ENCODE data around the gene TGFB3. TPM values are rescaled to one million over a fixed set of nuclear protein-coding genes. Genes with fewer than 3 reads are reported as not detected.

The TGFB3 gene
- total and polyA plus RNA-seq, 2 donors (not counting 1 experiment from before 2014, with no cell fraction given): 7.0 to 9.4 TPM

DNA sequence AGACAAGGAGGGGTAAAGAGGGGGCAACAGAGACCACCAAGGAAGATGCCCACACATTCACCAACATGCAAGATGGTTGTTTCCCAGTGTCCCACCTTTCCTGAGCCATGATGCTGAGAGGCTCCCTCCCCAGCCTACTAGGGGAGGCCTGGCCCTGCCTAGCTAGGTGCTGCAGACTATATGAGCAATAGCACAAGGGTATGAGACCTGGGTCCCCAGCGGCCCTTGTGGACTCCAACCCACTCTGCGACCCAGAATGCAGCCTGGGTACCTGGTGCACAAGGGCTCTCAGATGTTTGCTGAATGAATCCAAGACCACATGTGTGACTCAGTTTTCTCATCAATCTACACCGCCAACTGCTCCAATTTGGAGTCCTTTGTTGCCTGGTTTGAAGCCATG lies 13.9 kb downstream of the TGFB3 start:
- Mint-ChIP-seq H3K9me3 (ENCODE audit: insufficient read depth) (no peaks in the 10 kb centered on the region), H3K27ac (no peak overlapping the region), H3K4me3 (no peak overlapping the region), H3K27me3 (no peaks in the 10 kb centered on the region), H3K4me1 (peaks cover 10% of the 10 kb centered on the region)
- H2AFZ ChIP-seq (ENCODE audit: insufficient read depth, low read depth, low read length, poor library complexity, severe bottlenecking): no peak overlapping the region
- H3K79me2 ChIP-seq (ENCODE audit: control insufficient read depth, insufficient read depth, low read length): no peaks in the 10 kb centered on the region
- no peak for DNase-seq
- no peak overlapping the region for H3K4me2 ChIP-seq (replicated peaks; ENCODE audit: low read depth, low read length, poor library complexity, severe bottlenecking)
- no peaks in the 10 kb centered on the region for H4K20me1 ChIP-seq (ENCODE audit: control insufficient read depth, insufficient read depth, low read length, poor library complexity, severe bottlenecking)
- CTCF ChIA-PET: interaction anchor here (0.7 to 1.8 kb wide), 2 partner anchors 11 to 15 kb away, joined by 3 to 8 read pairs; no protein-coding TSS in a partner anchor
- H3K27ac ChIP-seq (ENCODE audit: low read length in 2 of 2): no peak overlapping the region
- H3K36me3 ChIP-seq (replicated peaks in 1 of 2; ENCODE audit: control extremely low read depth in 1 of 2, control insufficient read depth in 1 of 2, extremely low read depth in 1 of 2, insufficient read depth in 2 of 2, low read length in 1 of 2): peaks cover 0 to 8% of the 10 kb centered on the region in 2 experiments
- ATAC-seq (ENCODE audit: low read depth): no peak
- no peak overlapping the region for H3K9ac ChIP-seq (ENCODE audit: low read length)
- WGBS (ENCODE audit: insufficient coverage): 98% methylated on average over 3 of the region's 3 CpGs
- H3K9me3 ChIP-seq (ENCODE audit: control extremely low read depth in 1 of 3, control insufficient read depth in 2 of 3, insufficient read depth in 1 of 3, low read length in 2 of 3): no peaks in the 10 kb centered on the region
- H3K27me3 ChIP-seq (replicated peaks in 1 of 4; ENCODE audit: control extremely low read depth in 1 of 4, control insufficient read depth in 3 of 4, insufficient read depth in 4 of 4, low read length in 3 of 4): no peaks in the 10 kb centered on the region
- peaks cover 4 to 7% of the 10 kb centered on the region in 2 donors for H3K4me1 ChIP-seq (ENCODE audit: control insufficient read depth in 2 of 2, insufficient read depth in 2 of 2, low read length in 2 of 2)
- intact Hi-C loops (cut with micrococcal nuclease): no loop called here
- POLR2A ChIA-PET: interaction anchor here (0.6 kb wide), 1 partner anchor 116 kb away, joined by 3 read pairs; no protein-coding TSS in a partner anchor
- H3K4me3 ChIP-seq (ENCODE audit: control extremely low read depth in 1 of 5, extremely low read depth in 1 of 5, insufficient read depth in 1 of 5, low read depth in 2 of 5, low read length in 4 of 5): no peak overlapping the region
- TF ChIP-seq, protein P1, sequence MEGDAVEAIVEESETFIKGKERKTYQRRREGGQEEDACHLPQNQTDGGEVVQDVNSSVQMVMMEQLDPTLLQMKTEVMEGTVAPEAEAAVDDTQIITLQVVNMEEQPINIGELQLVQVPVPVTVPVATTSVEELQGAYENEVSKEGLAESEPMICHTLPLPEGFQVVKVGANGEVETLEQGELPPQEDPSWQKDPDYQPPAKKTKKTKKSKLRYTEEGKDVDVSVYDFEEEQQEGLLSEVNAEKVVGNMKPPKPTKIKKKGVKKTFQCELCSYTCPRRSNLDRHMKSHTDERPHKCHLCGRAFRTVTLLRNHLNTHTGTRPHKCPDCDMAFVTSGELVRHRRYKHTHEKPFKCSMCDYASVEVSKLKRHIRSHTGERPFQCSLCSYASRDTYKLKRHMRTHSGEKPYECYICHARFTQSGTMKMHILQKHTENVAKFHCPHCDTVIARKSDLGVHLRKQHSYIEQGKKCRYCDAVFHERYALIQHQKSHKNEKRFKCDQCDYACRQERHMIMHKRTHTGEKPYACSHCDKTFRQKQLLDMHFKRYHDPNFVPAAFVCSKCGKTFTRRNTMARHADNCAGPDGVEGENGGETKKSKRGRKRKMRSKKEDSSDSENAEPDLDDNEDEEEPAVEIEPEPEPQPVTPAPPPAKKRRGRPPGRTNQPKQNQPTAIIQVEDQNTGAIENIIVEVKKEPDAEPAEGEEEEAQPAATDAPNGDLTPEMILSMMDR (IDR thresholded peaks at IDR 0.05): no peak
- no peak for TF ChIP-seq EZH2 (IDR thresholded peaks at IDR 0.05; ENCODE audit: borderline replicate concordance, insufficient read depth, low read depth, low read length, poor library complexity, severe bottlenecking)

DNA sequence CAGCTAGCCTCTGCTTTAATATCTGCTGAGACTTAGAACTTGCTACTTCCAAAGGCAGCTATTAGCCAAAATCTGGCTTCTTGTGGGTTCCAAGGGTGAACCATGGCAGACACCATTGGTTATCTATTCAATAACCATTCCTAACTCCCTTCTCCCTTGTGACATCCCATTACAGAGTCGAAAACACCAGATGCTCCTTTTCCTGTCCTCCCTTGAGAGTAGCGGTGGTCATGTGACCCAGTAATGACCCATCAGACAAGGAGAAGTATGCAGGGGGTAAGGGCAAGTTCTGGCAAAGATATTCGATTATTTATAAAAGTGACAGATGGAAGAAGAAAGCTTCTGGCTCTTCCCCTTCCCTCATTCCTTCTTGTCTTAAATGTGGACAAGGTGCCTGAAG lies 20.1 kb downstream of the TGFB3 start:
- CTCF ChIA-PET: interaction anchor here (1.2 to 4.0 kb wide), 6 partner anchors 12 to 384 kb away, joined by 3 to 27 read pairs (median 4); partner anchors contain the start of gene TGFB3
- 100% methylated on average over 1 of the region's 3 CpGs for WGBS (ENCODE audit: insufficient coverage)

More for the DNA sequence above, 20.1 kb downstream of the TGFB3 start:
- Mint-ChIP-seq H3K9me3 (ENCODE audit: insufficient read depth) (no peaks in the 10 kb centered on the region), H3K27me3 (no peaks in the 10 kb centered on the region), H3K4me1 (peaks cover 57% of the 10 kb centered on the region), H3K27ac (peak overlapping the region; percentile 93), H3K4me3 (no peak overlapping the region)
- Histone ChIP-seq H3K4me3 (ENCODE audit: control extremely low read depth in 1 of 5, extremely low read depth in 1 of 5, insufficient read depth in 1 of 5, low read depth in 2 of 5, low read length in 4 of 5) (no peak overlapping the region), H3K27me3 (replicated peaks in 1 of 4; ENCODE audit: control extremely low read depth in 1 of 4, control insufficient read depth in 3 of 4, insufficient read depth in 4 of 4, low read length in 3 of 4) (no peaks in the 10 kb centered on the region), H3K9ac (ENCODE audit: low read length) (no peak overlapping the region), H3K9me3 (ENCODE audit: control extremely low read depth in 1 of 3, control insufficient read depth in 2 of 3, insufficient read depth in 1 of 3, low read length in 2 of 3) (no peaks in the 10 kb centered on the region), H3K4me1 (ENCODE audit: control insufficient read depth in 2 of 2, insufficient read depth in 2 of 2, low read length in 2 of 2) (peaks cover 40% of the 10 kb centered on the region in 2 donors), H3K79me2 (ENCODE audit: control insufficient read depth, insufficient read depth, low read length) (no peaks in the 10 kb centered on the region), H2AFZ (ENCODE audit: insufficient read depth, low read depth, low read length, poor library complexity, severe bottlenecking) (no peak overlapping the region), H4K20me1 (ENCODE audit: control insufficient read depth, insufficient read depth, low read length, poor library complexity, severe bottlenecking) (no peaks in the 10 kb centered on the region), H3K4me2 (replicated peaks; ENCODE audit: low read depth, low read length, poor library complexity, severe bottlenecking) (no peak overlapping the region), H3K27ac (ENCODE audit: low read length in 2 of 2) (peak overlapping the region in 1 of 2 donors; percentile 90), H3K36me3 (replicated peaks in 1 of 2; ENCODE audit: control extremely low read depth in 1 of 2, control insufficient read depth in 1 of 2, extremely low read depth in 1 of 2, insufficient read depth in 2 of 2, low read length in 1 of 2) (peaks cover 0 to 5% of the 10 kb centered on the region in 2 experiments)
- POLR2A ChIA-PET: no interaction called here
- TF ChIP-seq EZH2 (IDR thresholded peaks at IDR 0.05; ENCODE audit: borderline replicate concordance, insufficient read depth, low read depth, low read length, poor library complexity, severe bottlenecking): no peak
- TF ChIP-seq, protein P1 (IDR thresholded peaks at IDR 0.05): no peak
- ATAC-seq (ENCODE audit: low read depth) (no peak), DNase-seq (no peak)
- intact Hi-C loops (cut with micrococcal nuclease): no loop called here
